ENCODE results near the gene LGMN.

LGMN gene

DNA sequence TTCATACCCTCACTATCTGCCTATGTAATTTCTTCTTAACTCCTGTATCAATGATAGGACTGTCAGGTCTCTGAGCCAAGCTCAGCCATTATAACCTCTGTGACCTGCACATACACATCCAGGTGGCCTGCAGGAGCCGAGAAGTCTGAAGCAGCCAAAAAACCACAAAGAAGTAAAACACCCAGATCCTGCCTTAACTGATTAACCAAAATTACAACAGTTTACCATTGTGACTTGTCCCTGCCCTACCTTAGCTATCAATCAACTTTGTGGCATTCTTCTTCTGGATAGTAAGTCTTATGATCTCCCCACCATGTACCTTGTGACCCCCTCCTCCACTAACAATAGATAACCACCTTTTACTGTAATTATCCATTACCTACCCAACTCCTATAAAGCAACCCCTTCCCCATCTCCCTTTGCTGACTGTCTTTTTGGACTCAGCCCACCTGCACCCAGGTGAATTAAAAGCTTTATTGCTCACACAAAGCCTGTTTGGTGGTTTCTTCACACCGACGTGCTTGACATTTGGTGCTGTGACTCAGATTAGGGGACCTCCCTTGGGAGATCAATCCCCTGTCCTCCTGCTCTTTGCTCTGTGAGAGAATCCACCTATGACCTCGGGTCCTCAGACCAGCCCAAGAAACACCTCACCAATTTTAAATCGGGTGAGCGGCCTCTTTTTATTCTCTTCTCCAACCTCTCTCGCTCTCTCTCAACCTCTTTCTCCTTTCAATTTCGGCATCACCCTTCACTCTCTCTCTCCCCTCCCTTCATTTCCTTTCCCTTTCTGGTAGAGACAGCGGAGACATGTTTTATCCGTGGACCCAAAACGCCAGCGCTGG, 11.5 kb upstream of the LGMN start:
- DNase-seq = no peak

GRCh38 chr14:92759300-92759678, 10.9 kb upstream of the LGMN start:
- DNase-seq = peak; percentile 21

DNA sequence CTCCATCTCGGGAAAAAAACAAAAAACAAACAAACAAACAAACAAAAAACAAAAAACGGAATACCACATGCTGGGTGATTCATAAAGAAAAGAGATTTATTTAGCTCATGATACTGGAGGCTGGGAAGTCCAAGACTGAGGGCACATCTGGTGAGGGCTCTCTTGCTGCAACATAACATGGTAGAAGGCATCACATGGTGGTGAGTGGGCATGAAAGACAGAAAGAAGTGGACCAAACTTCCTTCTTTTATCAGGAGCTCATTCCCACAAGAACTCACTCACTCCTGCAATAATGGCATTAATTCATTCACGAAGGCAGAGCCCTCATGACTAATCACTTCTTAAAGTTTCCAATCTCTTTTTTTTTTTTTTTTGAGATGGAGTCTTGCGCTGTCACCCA, 8.0 kb upstream of the LGMN start:
- DNase-seq = no peak

DNA sequence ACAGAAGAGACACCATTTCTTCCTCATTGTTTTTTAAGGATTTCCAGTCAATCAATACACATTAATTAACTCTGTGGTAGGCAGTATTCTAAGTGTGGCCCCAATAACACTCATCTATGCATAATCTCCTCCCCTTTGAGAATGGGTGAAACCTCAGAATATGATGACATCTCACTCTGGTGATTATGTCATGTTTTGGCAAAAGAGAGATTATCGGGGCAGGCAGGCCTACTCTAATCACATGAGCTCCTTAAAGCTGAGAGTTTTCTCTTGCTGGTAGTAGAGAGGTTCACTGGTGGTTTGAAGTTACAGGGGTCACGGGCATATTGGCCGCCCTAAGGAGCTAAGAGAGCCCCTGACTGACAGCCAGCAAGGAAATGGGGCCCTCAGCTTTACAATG, 7.1 kb upstream of the LGMN start:
- no peak for DNase-seq

GRCh38 chr14:92754966-92755365, 6.5 kb upstream of the LGMN start:
- no peak for DNase-seq

- DNase-seq = no peak
Measured at GRCh38 chr14:92753250-92753649, 4.8 kb upstream of the LGMN start.

DNA sequence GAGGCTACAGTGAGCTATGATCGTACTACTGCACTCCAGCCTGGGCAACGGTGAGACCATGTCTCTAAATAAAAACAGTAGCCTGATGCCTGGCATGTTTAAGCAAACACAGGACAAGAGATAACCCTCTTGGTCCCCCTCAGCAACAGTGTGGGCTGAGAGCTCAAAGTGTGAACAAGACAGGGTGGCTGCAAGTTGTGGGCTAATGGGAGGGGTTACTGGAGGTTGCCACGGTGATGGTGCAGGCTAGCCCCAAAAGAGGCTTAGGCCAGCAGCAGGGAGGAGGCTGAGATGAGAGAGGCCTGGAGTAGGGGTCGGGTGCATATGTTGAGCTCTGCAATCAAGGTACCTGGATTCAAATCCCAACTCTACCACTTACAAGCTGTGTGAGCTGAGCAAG, 3.4 kb upstream of the LGMN start:
- DNase-seq = no peak

DNA sequence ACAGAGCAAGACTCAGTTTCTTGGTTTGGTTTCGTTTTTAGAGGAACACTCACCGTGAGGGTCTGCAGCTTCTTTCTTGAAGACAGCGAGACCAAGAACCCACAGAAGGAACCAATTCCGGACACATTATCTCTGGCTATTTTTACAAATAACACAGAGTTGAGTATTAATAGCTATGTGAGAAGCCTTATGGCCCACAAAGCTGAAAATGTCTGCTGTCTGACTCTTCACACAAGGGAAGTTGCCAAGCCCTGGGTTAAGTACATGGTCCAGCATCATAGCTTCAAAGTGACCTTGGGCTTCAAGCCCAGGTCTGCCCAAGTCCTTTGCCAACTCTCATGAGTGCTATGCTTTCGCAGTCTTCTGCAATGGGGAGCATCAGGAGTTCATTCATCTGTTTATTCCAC, 2.6 kb upstream of the LGMN start:
- no peak for DNase-seq

- DNase-seq = peak; percentile 43
Measured at GRCh38 chr14:92750222-92750728, 1.8 kb upstream of the LGMN start.

DNA sequence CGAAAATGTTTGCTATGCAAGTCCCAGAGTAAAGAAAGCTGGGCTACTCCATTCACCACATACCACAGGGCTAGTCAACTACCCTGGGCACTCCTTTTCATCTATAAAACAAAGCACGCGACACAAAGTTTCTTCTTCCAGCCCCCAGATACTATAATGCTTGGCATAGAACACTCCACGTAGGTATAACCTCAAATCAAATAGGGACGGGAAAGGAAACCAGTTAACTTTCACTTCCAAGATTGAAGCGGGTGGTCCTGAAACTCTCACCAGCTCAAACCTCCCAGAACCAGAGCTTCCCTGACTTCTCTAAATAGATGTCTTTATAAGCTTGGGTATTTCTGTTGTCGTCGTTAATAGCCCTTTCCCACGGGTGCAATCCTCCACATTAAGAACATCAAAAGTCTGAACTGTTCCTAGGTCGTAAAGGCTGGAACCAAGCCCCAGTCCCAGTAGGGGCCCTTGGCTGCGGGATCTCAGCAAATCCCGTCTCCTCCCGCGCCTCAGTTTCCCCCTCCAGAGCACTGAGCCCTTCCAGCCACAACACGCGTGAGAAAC, 647 bp downstream of the LGMN start:
- DNase-seq = no peak

DNA sequence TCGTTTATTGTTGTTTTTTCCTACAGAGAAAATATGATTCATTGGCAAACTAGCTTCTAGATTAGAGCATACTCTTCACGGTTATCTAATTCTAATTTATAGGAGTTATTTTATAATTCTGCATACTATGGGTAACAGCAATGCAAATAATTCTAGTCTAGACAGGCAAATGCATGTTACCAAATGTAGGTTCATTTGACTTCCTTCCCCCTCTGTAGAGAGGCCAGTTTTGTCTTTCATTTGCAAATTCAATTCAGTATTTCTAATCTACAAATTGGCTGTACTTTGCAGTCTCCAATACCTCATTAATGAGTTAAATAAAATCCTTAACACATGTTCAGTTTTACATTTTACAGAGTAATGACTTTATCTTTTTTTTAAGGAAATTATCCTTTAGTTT, 4.2 kb downstream of the LGMN start:
- DNase-seq = no peak

DNA sequence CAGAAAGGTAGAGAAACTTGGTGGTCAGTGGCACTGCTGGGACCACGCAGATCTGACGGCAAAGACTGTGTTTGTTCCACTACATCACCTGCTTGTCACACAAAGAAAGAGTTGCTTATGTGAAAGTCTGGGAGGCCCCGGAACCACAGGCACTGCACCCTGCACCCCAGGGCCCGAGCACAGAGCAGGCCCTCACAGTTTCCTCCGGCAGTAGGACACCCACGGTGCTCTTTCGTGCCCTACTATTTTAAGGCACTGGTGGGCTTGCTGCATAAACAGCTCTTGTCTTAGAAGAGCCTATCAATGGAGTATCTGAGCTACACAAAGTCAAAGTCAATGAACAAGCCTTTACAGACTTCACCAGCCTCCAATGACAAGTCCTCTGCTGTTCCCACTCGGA, 8.0 kb downstream of the LGMN start:
- DNase-seq = no peak

- no peak for DNase-seq
Measured at GRCh38 chr14:92737619-92738188, 10.7 kb downstream of the LGMN start.

- DNase-seq = no peak
Measured at GRCh38 chr14:92737206-92737605, 11.2 kb downstream of the LGMN start.

DNA sequence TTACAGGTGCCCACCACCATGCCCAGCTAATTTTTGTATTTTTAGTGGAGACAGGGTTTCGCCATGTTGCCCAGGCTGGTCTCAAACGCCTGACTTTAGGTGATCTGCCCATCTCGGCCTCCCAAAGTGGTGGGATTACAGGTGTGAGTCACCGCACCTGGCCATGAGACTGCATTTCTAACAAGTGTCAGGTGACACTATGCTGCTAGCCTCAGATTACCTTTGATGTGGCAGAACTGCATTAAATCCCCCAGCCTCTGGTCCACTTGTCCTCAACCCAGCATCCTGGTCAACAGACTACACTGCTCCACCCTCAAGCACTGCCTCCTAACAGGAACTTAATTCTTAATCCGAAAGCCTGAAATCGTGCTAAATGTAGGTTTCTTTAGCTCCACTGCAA, 13.1 kb downstream of the LGMN start:
- DNase-seq = no peak

GRCh38 chr14:92734618-92735017, 13.8 kb downstream of the LGMN start:
- no peak for DNase-seq

DNA sequence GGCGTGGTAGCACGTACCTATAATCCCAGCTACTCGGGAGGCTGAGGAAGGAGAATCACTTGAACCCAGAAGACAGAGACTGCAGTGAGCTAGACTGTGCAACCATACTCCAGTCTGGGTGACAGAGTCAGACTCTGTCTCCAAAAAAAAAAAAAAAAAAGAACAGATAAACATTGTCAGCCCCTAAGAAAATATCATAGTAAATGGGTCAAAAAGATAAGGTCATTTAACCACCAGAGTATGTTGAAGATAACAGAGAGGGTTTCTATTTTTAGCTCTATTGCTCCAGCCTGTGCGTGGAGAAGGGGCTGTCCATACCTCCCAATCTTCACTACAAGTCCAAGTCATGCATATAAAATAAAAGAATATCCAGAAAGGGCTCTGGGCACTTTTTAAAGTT, 15.4 kb downstream of the LGMN start:
- no peak for DNase-seq

DNA sequence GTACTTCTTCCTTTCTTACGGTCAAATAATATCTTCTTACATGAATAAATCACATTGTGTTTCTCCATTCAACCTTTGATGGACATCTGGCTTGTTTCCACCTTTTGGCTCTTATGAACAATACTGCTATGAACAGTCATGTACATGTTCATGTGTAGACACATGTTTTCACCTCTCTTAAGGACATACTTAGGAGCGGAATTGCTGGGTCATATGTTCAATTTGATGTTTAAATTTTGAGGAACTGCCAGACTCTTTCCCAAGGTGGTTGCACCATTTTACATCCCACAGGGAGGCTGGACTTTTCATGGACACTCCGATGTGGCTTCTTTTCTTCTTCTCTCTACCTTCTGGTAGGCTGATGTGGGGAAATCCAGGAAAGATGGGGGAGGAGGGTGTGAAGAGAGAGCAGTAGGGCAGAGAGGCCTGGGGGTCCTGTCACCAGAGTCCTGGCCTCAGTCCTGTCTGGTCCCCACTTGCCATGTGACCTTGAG, 16.8 kb downstream of the LGMN start:
- DNase-seq = no peak

DNA sequence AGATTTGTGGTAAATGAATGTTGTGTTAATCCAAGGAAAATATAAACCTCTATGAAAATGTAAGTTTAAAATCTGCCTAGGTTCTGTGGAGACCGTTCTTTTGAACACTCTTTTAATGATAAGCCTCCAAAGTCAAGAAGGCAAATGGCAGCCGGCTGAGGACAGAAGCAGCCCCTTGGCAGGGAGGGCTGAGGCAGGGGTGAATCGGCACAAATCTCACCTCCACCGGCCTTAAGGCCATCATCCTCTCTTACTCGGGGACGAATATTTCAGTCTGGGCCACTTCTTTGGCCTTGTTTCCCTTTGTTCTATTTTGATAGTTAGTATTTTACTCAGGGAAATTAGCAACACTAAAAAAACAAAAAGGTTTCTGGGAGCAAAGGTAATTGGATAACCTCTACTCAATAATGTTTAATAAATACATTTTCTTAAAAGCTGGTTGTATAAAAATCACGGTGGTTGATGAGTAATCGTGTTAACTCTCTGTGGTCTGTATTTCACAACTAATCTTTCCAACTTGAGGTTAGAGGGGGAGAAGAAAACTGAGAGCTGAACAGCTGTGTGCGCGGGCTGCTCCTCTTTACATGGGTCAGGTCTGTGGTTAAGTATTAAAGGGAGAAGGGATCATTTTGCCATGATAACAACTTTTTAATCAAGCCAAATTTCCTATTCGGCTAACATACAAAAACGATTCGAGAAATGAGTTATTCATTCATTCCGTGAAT, 18.6 kb downstream of the LGMN start:
- peak; percentile 33 for DNase-seq

GRCh38 chr14:92728759-92729364, 19.6 kb downstream of the LGMN start:
- DNase-seq = peak; percentile 38

DNA sequence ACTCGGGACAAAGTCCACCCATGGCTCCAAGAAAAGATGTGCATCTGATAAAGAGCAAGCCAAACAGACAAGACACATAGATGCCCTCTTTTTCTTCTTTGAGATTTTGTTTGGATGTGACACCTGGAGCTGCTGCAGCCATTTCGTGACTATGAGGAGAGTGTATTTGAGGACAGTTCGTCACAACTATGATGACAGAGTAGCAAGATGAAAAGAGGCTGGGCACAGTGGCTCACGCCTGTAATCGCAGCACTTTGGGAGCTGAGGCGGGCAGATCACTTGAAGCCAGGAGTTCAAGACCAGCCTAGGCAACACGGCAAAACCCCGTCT, 21.5 kb downstream of the LGMN start:
- no peak for DNase-seq

- peak; percentile 46 for DNase-seq
Measured at GRCh38 chr14:92726135-92726932, 22.1 kb downstream of the LGMN start.
